Measurements from ENCODE around the gene GNPTAB. TPM values are rescaled to one million over a fixed set of nuclear protein-coding genes. Genes with fewer than 3 reads are reported as not detected.
"Not testable (repeated sequence)": the region's sequence is repeated elsewhere in the genome, so short reads cannot be mapped to it uniquely, and the experiment has no call there.

Gene GNPTAB
- total RNA-seq, 1 experiment from 2014 or later, result 21.0 TPM

- DNase-seq, result no peak
- Histone ChIP-seq H3K27ac (ENCODE audit: low read length) (no peak overlapping the region), H3K79me2 (ENCODE audit: low read length) (peaks cover 4% of the 10 kb centered on the region; the same call in 1 of the 2 replicates), H3F3A (ENCODE audit: low read length, unreplicated experiment) (no peaks in the 10 kb centered on the region), H3K9ac (ENCODE audit: low read length) (no peak overlapping the region), H3K27me3 (ENCODE audit: low read length) (no peaks in the 10 kb centered on the region), H3K4me1 (ENCODE audit: insufficient read depth, low read length) (no peaks in the 10 kb centered on the region), H4K20me1 (ENCODE audit: low read length) (no peaks in the 10 kb centered on the region), H2AFZ (ENCODE audit: low read length) (no peak overlapping the region), H3K4me3 (ENCODE audit: low read length) (no peak overlapping the region), H3K36me3 (ENCODE audit: low read depth, low read length) (no peaks in the 10 kb centered on the region), H3K4me2 (ENCODE audit: low read length) (no peak overlapping the region), H3K9me2 (replicated peaks; ENCODE audit: low read length) (no peaks in the 10 kb centered on the region), H3K9me3 (ENCODE audit: low read length) (no peaks in the 10 kb centered on the region)
- CTCF ChIA-PET, result no interaction called here
- POLR2A ChIA-PET (ENCODE audit: unreplicated experiment), result no interaction called here
- BruUV-seq (replicated peaks), result no TSS peak
- intact Hi-C loops (cut with micrococcal nuclease), result no loop called here
- TF ChIP-seq EZH2 (IDR thresholded peaks at IDR 0.05; ENCODE audit: low read length, unreplicated experiment) (no peak), EZH2phosphoT487 (IDR thresholded peaks at IDR 0.05; ENCODE audit: borderline replicate concordance, low read length) (no peak)
- no peak for ATAC-seq
These were observed 11.3 kb downstream of the GNPTAB start for GRCh38 chr12:101819467-101819866.

DNA sequence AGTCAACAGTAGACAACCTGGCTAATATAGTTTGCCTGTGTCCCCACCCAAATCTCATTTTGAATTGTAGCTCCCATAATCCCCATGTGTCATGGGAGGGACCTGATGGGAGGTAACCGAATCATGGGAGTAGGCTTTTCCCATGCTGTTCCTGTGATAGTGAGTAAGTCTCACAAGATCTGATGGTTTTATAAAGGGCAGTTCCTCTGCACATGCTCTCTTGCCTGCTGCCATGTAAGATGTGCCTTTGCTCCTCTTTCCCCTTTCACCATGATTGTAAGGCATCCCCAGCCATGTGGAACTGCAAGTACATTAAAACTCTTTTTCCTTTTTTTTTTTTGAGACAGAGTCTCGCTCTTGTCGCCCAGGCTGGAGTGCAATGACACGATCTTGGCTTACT lies 12.1 kb downstream of the GNPTAB start:
- H3K27ac ChIP-seq (ENCODE audit: low read length); H3K9me2 ChIP-seq (replicated peaks; ENCODE audit: low read length); H4K20me1 ChIP-seq (ENCODE audit: low read length); H3K36me3 ChIP-seq (ENCODE audit: low read depth, low read length); H3F3A ChIP-seq (ENCODE audit: low read length, unreplicated experiment); intact Hi-C loops (cut with micrococcal nuclease); H3K9ac ChIP-seq (ENCODE audit: low read length); H3K27me3 ChIP-seq (ENCODE audit: low read length); H3K9me3 ChIP-seq (ENCODE audit: low read length); ATAC-seq; POLR2A ChIA-PET (ENCODE audit: unreplicated experiment); H3K4me2 ChIP-seq (ENCODE audit: low read length); CTCF ChIA-PET; H3K4me1 ChIP-seq (ENCODE audit: insufficient read depth, low read length); H3K79me2 ChIP-seq (ENCODE audit: low read length); H3K4me3 ChIP-seq (ENCODE audit: low read length); DNase-seq; H2AFZ ChIP-seq (ENCODE audit: low read length); BruUV-seq (replicated peaks): not testable (repeated sequence)

DNA sequence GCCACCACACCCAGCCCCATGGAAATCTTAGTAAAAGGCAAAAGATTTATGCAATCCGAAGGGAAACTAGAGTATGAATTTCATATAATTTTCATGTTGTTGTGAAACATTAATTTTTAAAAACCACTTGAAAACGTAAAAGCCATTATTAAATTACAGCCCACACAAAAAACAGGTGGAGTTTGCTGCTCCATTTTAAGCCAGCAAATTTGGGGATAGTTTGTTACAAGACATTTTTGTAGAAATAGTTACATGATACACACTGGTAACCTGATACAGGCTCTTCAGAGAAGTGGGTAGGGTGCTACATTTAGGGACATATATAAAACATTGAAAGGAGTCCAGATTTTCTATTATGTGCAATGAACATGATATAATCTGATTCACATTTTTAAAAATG lies 17.6 kb downstream of the GNPTAB start:
- no peak overlapping the region for H3K4me3 ChIP-seq (ENCODE audit: low read length)
- H4K20me1 ChIP-seq (ENCODE audit: low read length), result no peaks in the 10 kb centered on the region
- TF ChIP-seq EZH2 (IDR thresholded peaks at IDR 0.05; ENCODE audit: low read length, unreplicated experiment) (no peak), EZH2phosphoT487 (IDR thresholded peaks at IDR 0.05; ENCODE audit: borderline replicate concordance, low read length) (no peak)
- TF ChIP-seq, protein P1, sequence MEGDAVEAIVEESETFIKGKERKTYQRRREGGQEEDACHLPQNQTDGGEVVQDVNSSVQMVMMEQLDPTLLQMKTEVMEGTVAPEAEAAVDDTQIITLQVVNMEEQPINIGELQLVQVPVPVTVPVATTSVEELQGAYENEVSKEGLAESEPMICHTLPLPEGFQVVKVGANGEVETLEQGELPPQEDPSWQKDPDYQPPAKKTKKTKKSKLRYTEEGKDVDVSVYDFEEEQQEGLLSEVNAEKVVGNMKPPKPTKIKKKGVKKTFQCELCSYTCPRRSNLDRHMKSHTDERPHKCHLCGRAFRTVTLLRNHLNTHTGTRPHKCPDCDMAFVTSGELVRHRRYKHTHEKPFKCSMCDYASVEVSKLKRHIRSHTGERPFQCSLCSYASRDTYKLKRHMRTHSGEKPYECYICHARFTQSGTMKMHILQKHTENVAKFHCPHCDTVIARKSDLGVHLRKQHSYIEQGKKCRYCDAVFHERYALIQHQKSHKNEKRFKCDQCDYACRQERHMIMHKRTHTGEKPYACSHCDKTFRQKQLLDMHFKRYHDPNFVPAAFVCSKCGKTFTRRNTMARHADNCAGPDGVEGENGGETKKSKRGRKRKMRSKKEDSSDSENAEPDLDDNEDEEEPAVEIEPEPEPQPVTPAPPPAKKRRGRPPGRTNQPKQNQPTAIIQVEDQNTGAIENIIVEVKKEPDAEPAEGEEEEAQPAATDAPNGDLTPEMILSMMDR (conservative IDR thresholded peaks at IDR 0.05; ENCODE audit: low read depth, low read length), result no peak
- BruUV-seq (replicated peaks), result no TSS peak
- ChIA-PET CTCF (no interaction called here), POLR2A (ENCODE audit: unreplicated experiment) (no interaction called here)
- H3K27ac ChIP-seq (ENCODE audit: low read length), result no peak overlapping the region
- H3K9ac ChIP-seq (ENCODE audit: low read length), result no peak overlapping the region
- no peaks in the 10 kb centered on the region for H3K36me3 ChIP-seq (ENCODE audit: low read depth, low read length)
- ATAC-seq, result no peak
- no peaks in the 10 kb centered on the region for H3K9me3 ChIP-seq (ENCODE audit: low read length)
- no peaks in the 10 kb centered on the region for H3K27me3 ChIP-seq (ENCODE audit: low read length)
- H3K4me2 ChIP-seq (ENCODE audit: low read length), result no peak overlapping the region
- no peak for DNase-seq
- H3K4me1 ChIP-seq (ENCODE audit: insufficient read depth, low read length), result no peaks in the 10 kb centered on the region
- H3F3A ChIP-seq (ENCODE audit: low read length, unreplicated experiment), result no peaks in the 10 kb centered on the region
- peaks cover 4% of the 10 kb centered on the region; the same call in 1 of the 2 replicates for H3K79me2 ChIP-seq (ENCODE audit: low read length)
- H2AFZ ChIP-seq (ENCODE audit: low read length), result no peak overlapping the region
- no peaks in the 10 kb centered on the region for H3K9me2 ChIP-seq (replicated peaks; ENCODE audit: low read length)
- intact Hi-C loops (cut with micrococcal nuclease), result no loop called here

- CTCF ChIA-PET; POLR2A ChIA-PET (ENCODE audit: unreplicated experiment): not testable (repeated sequence)
These were observed 18.0 kb downstream of the GNPTAB start for GRCh38 chr12:101812716-101813115.

GRCh38 chr12:101811342-101811741 lies 19.4 kb downstream of the GNPTAB start:
- POLR2A ChIA-PET (ENCODE audit: unreplicated experiment); intact Hi-C loops (cut with micrococcal nuclease); ATAC-seq; H3F3A ChIP-seq (ENCODE audit: low read length, unreplicated experiment); H3K27ac ChIP-seq (ENCODE audit: low read length); DNase-seq; H3K79me2 ChIP-seq (ENCODE audit: low read length); H3K36me3 ChIP-seq (ENCODE audit: low read depth, low read length); H3K9me2 ChIP-seq (replicated peaks; ENCODE audit: low read length); H3K9ac ChIP-seq (ENCODE audit: low read length); BruUV-seq (replicated peaks); H3K4me1 ChIP-seq (ENCODE audit: insufficient read depth, low read length); H3K27me3 ChIP-seq (ENCODE audit: low read length); H3K4me3 ChIP-seq (ENCODE audit: low read length); H4K20me1 ChIP-seq (ENCODE audit: low read length); H2AFZ ChIP-seq (ENCODE audit: low read length); H3K9me3 ChIP-seq (ENCODE audit: low read length); CTCF ChIA-PET; H3K4me2 ChIP-seq (ENCODE audit: low read length): not testable (repeated sequence)

More at GRCh38 chr12:101812716-101813115, 18.0 kb downstream of the GNPTAB start:
- H3K27me3 ChIP-seq (ENCODE audit: low read length); H3K27ac ChIP-seq (ENCODE audit: low read length); H2AFZ ChIP-seq (ENCODE audit: low read length); H3K4me1 ChIP-seq (ENCODE audit: insufficient read depth, low read length); H3K4me2 ChIP-seq (ENCODE audit: low read length); H4K20me1 ChIP-seq (ENCODE audit: low read length); H3K79me2 ChIP-seq (ENCODE audit: low read length); H3K9me3 ChIP-seq (ENCODE audit: low read length); BruUV-seq (replicated peaks); H3K4me3 ChIP-seq (ENCODE audit: low read length); H3K9ac ChIP-seq (ENCODE audit: low read length); intact Hi-C loops (cut with micrococcal nuclease); H3K36me3 ChIP-seq (ENCODE audit: low read depth, low read length); ATAC-seq; H3K9me2 ChIP-seq (replicated peaks; ENCODE audit: low read length); H3F3A ChIP-seq (ENCODE audit: low read length, unreplicated experiment); DNase-seq: not testable (repeated sequence)

Measured in PC-3 (cell line).